Panc1 (cell line): ENCODE data around the gene LINGO1.

Source experiments
- POLR2AphosphoS5 ChIP-seq: IDR thresholded peaks from 2 replicates; pipeline ENCODE4 v1.6.1; 2012; ENCODE audit warnings: mild to moderate bottlenecking, low read depth, low read length, moderate library complexity
- TF ChIP-seq, protein P1 (sequence below): fragments of 450-650 bp; IDR thresholded peaks from 2 replicates; pipeline ENCODE4 v1.5.1; 2017; ENCODE audit warnings: mild to moderate bottlenecking

GRCh38 chr15:77644543-77645247 lies 12.0 kb upstream of the LINGO1 start:
- TF ChIP-seq POLR2AphosphoS5 = no peak
- TF ChIP-seq, protein P1, sequence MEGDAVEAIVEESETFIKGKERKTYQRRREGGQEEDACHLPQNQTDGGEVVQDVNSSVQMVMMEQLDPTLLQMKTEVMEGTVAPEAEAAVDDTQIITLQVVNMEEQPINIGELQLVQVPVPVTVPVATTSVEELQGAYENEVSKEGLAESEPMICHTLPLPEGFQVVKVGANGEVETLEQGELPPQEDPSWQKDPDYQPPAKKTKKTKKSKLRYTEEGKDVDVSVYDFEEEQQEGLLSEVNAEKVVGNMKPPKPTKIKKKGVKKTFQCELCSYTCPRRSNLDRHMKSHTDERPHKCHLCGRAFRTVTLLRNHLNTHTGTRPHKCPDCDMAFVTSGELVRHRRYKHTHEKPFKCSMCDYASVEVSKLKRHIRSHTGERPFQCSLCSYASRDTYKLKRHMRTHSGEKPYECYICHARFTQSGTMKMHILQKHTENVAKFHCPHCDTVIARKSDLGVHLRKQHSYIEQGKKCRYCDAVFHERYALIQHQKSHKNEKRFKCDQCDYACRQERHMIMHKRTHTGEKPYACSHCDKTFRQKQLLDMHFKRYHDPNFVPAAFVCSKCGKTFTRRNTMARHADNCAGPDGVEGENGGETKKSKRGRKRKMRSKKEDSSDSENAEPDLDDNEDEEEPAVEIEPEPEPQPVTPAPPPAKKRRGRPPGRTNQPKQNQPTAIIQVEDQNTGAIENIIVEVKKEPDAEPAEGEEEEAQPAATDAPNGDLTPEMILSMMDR = no peak
